AG09319 (cell line): ENCODE data around the gene TMSB4X.
"Not testable (repeated sequence)": the region's sequence is repeated elsewhere in the genome, so short reads cannot be mapped to it uniquely, and the experiment has no call there.

Source experiments
- DNase-seq: peaks from one replicate; pipeline ENCODE4 v3.0.0-alpha.2; 2010; ENCODE audit warnings: low read depth; ENCODE audit errors: extremely low read depth
- TF ChIP-seq, protein P1 (sequence below): IDR thresholded peaks from 2 replicates; pipeline ENCODE4 v1.5.1; 2011; ENCODE audit warnings: low read depth, mild to moderate bottlenecking, inconsistent platforms, low read length, moderate library complexity

TMSB4X gene

DNA sequence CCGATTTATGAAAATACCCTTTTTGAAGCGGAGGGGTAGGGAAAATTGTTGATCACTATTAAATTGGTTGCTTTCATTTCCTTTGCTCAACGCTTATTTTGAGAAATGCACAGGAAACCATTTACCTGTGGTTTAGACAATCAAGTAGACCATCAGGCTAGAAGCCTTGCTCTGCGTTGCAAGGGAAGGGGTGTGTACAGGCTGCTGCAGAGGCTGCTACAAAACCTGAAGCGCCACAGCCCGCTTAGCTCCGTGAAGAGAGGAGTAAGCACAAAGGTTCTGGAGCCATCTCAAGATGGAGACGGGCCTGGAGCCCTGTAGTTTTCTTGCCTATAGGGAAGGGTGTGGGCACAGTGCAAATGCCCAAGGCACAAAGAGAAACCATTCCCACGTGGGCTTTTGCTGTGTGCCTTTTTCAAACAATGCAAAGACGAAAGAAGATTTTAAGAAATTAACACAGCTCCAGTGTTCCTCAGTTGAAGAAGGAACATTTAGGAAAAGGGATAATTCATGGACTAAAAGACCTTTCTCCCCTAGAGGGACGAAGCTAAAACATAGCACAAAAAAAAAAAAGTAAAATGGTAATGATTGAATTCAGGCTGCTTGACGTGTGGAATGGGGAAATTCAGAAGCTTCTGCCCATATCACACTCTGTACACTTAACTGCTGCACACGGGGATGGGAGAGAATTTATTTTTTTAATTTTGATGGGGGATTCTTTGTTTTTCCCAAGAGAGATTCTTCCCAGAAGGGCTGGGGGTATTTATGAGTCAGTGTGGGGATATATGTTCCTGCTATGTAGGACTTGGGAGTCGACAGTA, 3.5 kb downstream of the TMSB4X start:
- TF ChIP-seq, protein P1, sequence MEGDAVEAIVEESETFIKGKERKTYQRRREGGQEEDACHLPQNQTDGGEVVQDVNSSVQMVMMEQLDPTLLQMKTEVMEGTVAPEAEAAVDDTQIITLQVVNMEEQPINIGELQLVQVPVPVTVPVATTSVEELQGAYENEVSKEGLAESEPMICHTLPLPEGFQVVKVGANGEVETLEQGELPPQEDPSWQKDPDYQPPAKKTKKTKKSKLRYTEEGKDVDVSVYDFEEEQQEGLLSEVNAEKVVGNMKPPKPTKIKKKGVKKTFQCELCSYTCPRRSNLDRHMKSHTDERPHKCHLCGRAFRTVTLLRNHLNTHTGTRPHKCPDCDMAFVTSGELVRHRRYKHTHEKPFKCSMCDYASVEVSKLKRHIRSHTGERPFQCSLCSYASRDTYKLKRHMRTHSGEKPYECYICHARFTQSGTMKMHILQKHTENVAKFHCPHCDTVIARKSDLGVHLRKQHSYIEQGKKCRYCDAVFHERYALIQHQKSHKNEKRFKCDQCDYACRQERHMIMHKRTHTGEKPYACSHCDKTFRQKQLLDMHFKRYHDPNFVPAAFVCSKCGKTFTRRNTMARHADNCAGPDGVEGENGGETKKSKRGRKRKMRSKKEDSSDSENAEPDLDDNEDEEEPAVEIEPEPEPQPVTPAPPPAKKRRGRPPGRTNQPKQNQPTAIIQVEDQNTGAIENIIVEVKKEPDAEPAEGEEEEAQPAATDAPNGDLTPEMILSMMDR, result no peak
- DNase-seq, result peak; percentile 62

DNA sequence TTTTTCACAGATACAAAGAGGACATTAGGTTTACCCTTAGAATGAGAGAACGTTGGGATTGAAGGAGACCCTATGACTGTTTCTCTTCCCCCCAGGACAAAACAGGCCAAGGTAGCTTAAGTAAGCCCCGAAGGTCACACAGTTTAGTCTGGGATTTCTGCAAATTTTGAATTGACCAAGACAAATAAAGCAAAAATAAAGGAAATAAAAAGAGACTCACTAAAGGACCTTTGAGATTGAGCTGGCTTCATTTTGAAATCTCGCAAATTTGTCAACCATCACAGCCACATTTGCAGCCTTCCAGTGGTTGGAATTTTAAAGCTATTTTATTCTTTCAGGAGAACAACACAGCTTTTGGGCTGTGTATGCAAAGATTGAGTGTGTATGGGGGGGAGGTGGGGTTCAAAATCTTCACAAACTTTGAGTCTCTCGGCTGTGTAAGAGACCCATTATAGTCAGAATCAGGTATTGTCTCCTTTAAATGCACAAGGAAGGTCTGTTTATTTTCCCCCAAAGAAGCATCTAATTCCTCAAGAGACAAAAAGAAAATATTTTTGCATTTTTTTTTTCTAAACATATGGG, 4.2 kb downstream of the TMSB4X start:
- DNase-seq, result no peak
- TF ChIP-seq, protein P1, result no peak

DNA sequence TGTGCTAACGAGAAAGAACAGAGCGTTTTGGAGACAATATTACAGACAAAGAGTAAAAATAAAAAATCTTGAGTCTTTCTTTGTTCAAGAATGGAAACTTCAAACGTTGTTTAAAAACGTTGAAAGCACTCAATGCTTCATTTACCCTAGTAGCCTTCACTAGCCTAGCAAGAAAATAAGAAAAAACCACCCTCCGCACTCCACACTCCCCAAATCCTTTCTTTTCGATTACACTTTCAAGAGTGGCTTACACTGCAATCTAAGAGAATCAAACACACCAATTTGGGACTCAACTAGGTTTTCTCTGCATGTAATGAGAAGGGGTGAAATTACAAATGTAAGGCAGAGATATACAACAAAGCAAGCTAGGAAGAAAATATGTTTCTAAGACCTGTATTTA, 4.7 kb downstream of the TMSB4X start:
- TF ChIP-seq, protein P1, result no peak
- no peak for DNase-seq

DNA sequence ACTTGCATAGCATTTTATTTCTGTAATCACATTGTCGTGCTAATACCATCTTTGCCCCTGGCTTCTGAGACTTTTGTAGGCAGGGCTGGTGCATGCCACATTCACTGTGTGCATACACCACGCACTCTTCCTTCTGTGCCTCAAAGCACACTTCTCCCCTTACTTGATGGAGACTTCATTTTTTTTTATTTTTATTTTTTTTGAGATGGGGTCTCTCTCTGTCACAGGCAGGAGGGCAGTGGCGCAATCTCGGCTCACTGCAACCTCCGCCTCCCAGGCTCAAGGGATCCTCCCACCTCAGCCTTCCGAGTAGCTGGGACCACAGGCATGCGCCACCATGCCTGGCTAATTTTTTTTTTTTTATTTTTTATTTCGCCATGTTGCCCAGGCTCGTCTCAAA, 5.1 kb downstream of the TMSB4X start:
- not testable (repeated sequence) for DNase-seq

DNA sequence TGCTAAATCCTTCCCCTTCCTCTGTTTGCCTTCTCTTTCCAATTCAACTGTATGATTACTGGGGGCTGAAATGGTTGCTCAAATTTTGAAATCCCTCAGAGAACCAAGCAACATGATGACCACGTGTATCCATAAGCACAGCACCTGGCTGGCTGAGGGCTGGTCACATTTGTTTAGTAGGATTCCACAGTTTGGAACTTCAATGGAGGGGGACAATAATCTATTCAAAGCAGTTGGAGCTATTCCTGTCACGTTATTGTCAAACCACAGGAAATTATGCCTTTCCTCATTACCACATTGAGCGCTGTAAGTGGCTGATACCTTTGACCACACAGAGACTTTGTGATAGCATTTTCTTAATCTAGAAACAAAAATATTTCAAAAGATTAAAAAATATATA, 7.0 kb downstream of the TMSB4X start:
- TF ChIP-seq, protein P1, result no peak
- DNase-seq, result no peak

DNA sequence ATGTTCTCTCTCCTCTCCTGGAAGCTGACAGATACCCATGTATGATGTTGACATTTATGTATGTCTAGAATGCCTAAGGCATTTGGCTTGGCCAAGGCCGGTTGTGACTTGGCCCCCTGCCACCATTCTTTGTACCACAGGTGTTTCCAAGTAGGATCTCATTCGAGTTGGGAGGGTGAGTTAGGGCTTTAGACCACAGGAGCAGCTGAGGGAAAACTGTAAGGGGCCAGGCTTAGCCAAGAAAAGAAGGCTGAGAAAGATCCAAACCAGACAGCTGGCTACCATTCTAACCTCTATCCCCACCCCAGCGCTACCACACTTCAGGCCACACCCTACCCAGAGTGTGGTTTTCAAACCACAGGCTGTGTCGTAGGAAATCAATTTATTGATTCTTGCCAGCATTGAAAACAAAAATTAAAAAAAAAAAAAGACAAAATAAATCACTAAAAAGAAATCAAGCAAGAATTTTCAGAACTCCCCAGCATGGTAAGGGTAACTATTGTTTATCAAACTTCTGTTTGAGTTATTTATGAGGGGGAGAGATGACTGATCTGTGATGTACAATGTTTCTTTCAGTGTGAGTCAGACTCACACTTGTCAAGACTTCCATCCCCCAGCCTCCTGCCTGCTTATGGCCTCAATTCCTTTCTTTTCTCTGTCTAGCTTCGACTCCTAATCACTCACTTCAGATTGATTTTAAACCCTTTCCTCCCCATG, 9.9 kb downstream of the TMSB4X start:
- no peak for DNase-seq
- TF ChIP-seq, protein P1, result no peak

DNA sequence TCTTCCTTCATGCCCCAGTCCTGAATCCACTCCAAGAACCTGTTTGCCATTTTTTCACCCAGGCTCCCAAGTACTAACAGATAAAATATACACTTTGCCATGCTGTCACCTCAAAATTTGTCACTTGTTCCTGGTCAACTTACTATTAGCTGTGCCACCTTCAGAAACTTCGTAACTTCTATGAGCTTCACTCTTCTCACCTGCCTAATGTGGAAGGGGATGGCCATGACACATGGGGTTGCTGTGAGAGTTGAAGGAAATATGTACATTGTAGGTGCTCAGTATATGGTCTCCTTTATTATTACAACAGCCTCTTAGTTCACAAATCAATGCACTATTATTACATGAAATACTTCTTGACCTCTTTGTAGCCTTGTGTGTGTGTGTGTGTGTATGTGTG, 10.4 kb downstream of the TMSB4X start:
- no peak for DNase-seq
- TF ChIP-seq, protein P1, result no peak
